SK-N-MC (cell line): Measurements from ENCODE around the gene ULK4.

Experiments
- DNase-seq: peaks from one replicate; pipeline ENCODE4 v3.0.0-alpha.2; 2011; ENCODE audit warnings: low read depth, low spot score
- H3K27ac ChIP-seq: fragments of 200-600 bp; sonication (generic); 2 replicates; pipeline ENCODE4 v1.5.1; 2016; ENCODE audit warnings: mixed run types
- H3K36me3 ChIP-seq: fragments of 200-600 bp; sonication (generic); 2 replicates; pipeline ENCODE4 v1.6.1; 2017; ENCODE audit warnings: antibody characterized with exemption, low read length, mixed read lengths; ENCODE audit not compliant: insufficient read depth
- H3K4me3 ChIP-seq: fragments of 200-600 bp; sonication (generic); 2 replicates; pipeline ENCODE4 v1.5.1; 2016
- H3K9ac ChIP-seq: fragments of 200-600 bp; sonication (generic); 2 replicates; pipeline ENCODE4 v1.8.0; 2017; ENCODE audit warnings: mixed run types, mixed read lengths; ENCODE audit not compliant: insufficient read length
- H3K9me3 ChIP-seq: fragments of 200-600 bp; sonication (generic); 2 replicates; pipeline ENCODE4 v1.6.1; 2017; ENCODE audit warnings: low read depth, mild to moderate bottlenecking, antibody characterized with exemption, low read length, moderate library complexity, mixed read lengths
- EZH2 ChIP-seq: fragments of 200-600 bp; sonication (generic); IDR thresholded peaks from one replicate; pipeline ENCODE4 v1.6.1; 2017; ENCODE audit warnings: antibody characterized with exemption
- FOXP2 ChIP-seq: optimal IDR thresholded peaks from 2 replicates; pipeline ENCODE3; 2011; ENCODE audit warnings: mild to moderate bottlenecking, moderate library complexity; ENCODE audit not compliant: insufficient read depth; ENCODE audit errors: extremely low read length, control extremely low read depth
- POLR2AphosphoS5 ChIP-seq: IDR thresholded peaks from 2 replicates; pipeline ENCODE4 v1.6.1; 2012; ENCODE audit warnings: mild to moderate bottlenecking, low read depth, low read length, borderline replicate concordance

The ULK4 gene

GRCh38 chr3:41339758-41340157 lies 622.1 kb downstream of the ULK4 start:
- no peak for DNase-seq
- H3K4me3 ChIP-seq: no peak overlapping the region
- no peak overlapping the region for H3K27ac ChIP-seq
- no peaks in the 10 kb centered on the region for H3K9me3 ChIP-seq
- H3K9ac ChIP-seq: no peak overlapping the region
- no peaks in the 10 kb centered on the region for H3K36me3 ChIP-seq
- no peak for TF ChIP-seq EZH2
- TF ChIP-seq POLR2AphosphoS5: no peak
- no peak for TF ChIP-seq FOXP2

DNA sequence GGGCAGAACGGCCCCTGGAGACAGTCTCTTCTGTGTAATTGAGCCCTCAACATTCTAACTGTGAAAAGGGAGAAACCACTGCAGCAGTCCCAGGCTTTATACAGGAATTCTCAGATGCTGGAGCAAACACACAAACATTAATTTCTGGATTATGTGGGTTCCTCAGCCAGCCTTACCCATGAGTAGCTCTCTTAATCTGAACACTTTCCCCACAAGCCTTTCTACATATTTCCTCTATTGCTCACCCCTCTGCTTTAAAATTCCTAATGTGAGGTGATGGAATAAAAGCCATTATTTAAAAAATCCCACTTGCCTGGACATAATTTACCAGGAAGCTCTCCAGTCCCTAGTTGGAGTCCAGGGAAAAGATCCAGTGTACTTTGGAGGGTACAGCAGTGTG lies 623.6 kb downstream of the ULK4 start:
- no peak overlapping the region for H3K4me3 ChIP-seq
- H3K36me3 ChIP-seq: no peaks in the 10 kb centered on the region
- TF ChIP-seq EZH2 (no peak), POLR2AphosphoS5 (no peak), FOXP2 (no peak)
- DNase-seq: no peak
- no peak overlapping the region for H3K9ac ChIP-seq
- no peak overlapping the region for H3K27ac ChIP-seq
- H3K9me3 ChIP-seq: no peaks in the 10 kb centered on the region

GRCh38 chr3:41334426-41334825 lies 627.5 kb downstream of the ULK4 start:
- no peak overlapping the region for H3K27ac ChIP-seq
- H3K9ac ChIP-seq: no peak overlapping the region
- no peak overlapping the region for H3K4me3 ChIP-seq
- TF ChIP-seq FOXP2: no peak
- TF ChIP-seq EZH2: no peak
- TF ChIP-seq POLR2AphosphoS5: no peak
- H3K36me3 ChIP-seq: no peaks in the 10 kb centered on the region
- DNase-seq: no peak
- H3K9me3 ChIP-seq: no peaks in the 10 kb centered on the region

GRCh38 chr3:41331041-41331440 lies 630.9 kb downstream of the ULK4 start:
- no peaks in the 10 kb centered on the region for H3K9me3 ChIP-seq
- no peak for DNase-seq
- no peak overlapping the region for H3K27ac ChIP-seq

GRCh38 chr3:41330465-41330864 lies 631.4 kb downstream of the ULK4 start:
- H3K27ac ChIP-seq: no peak overlapping the region
- no peaks in the 10 kb centered on the region for H3K36me3 ChIP-seq
- H3K4me3 ChIP-seq: no peak overlapping the region
- no peak for DNase-seq
- H3K9ac ChIP-seq: no peak overlapping the region
- no peaks in the 10 kb centered on the region for H3K9me3 ChIP-seq
- TF ChIP-seq EZH2: no peak
- no peak for TF ChIP-seq FOXP2
- TF ChIP-seq POLR2AphosphoS5: no peak

More at GRCh38 chr3:41331041-41331440, 630.9 kb downstream of the ULK4 start:
- Histone ChIP-seq H3K36me3 (no peaks in the 10 kb centered on the region), H3K4me3 (no peak overlapping the region), H3K9ac (no peak overlapping the region)
- TF ChIP-seq EZH2 (no peak), FOXP2 (no peak), POLR2AphosphoS5 (no peak)

DNA sequence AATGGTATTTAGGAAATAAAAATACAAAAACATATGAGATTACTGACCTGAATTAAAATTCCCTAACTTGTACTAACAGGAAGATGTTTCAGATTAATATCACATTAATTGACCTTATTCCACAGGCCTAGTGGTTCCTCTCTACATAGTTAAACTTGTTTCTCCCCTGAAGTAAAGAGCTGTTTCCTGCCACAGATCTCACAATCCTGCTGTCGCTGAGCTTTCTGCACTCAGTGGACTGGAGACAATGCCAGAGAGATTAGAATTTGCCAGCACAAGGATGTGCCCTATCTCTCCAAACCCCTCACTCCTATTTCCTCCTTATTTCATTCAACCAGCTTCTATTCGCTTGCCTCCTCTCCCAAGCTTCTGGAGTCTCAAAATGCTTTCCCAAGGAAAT lies 632.0 kb downstream of the ULK4 start:
- no peaks in the 10 kb centered on the region for H3K9me3 ChIP-seq
- H3K27ac ChIP-seq: no peak overlapping the region
- DNase-seq: no peak
- no peaks in the 10 kb centered on the region for H3K36me3 ChIP-seq
- TF ChIP-seq EZH2: no peak
- TF ChIP-seq POLR2AphosphoS5: no peak
- TF ChIP-seq FOXP2: no peak
- no peak overlapping the region for H3K4me3 ChIP-seq
- no peak overlapping the region for H3K9ac ChIP-seq

- Histone ChIP-seq H3K36me3 (no peaks in the 10 kb centered on the region), H3K27ac (no peak overlapping the region), H3K4me3 (no peak overlapping the region), H3K9ac (no peak overlapping the region), H3K9me3 (no peaks in the 10 kb centered on the region)
- no peak for TF ChIP-seq POLR2AphosphoS5
- TF ChIP-seq EZH2: no peak
- no peak for TF ChIP-seq FOXP2
- DNase-seq: no peak
Measured at GRCh38 chr3:41328926-41329325, 633.0 kb downstream of the ULK4 start.

- Histone ChIP-seq H3K27ac (no peak overlapping the region), H3K9ac (no peak overlapping the region), H3K4me3 (no peak overlapping the region), H3K36me3 (no peaks in the 10 kb centered on the region), H3K9me3 (no peaks in the 10 kb centered on the region)
- no peak for DNase-seq
- no peak for TF ChIP-seq FOXP2
- no peak for TF ChIP-seq POLR2AphosphoS5
- TF ChIP-seq EZH2: no peak
Measured at GRCh38 chr3:41327718-41328117, 634.2 kb downstream of the ULK4 start.

DNA sequence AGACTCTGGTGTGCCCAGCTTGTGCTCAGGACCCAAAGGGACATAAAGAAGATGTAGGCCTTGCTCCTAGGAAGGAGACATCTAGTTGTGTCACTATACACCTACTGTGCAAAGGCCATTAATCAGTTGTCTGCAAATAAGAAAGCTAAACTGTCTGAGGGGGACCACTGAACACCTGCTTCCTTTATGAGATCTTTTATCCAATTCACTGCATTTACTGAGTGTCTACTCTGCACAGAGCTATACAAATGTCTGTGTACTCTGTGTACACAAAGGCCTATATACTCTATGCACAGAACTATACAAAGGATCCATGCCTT lies 637.8 kb downstream of the ULK4 start:
- TF ChIP-seq POLR2AphosphoS5 (no peak), FOXP2 (no peak), EZH2 (no peak)
- H3K9ac ChIP-seq: no peak overlapping the region
- H3K9me3 ChIP-seq: no peaks in the 10 kb centered on the region
- H3K4me3 ChIP-seq: no peak overlapping the region
- no peak for DNase-seq
- H3K36me3 ChIP-seq: no peaks in the 10 kb centered on the region
- H3K27ac ChIP-seq: no peak overlapping the region
